ENCODE data around the gene MORC1.

The MORC1 gene

DNA sequence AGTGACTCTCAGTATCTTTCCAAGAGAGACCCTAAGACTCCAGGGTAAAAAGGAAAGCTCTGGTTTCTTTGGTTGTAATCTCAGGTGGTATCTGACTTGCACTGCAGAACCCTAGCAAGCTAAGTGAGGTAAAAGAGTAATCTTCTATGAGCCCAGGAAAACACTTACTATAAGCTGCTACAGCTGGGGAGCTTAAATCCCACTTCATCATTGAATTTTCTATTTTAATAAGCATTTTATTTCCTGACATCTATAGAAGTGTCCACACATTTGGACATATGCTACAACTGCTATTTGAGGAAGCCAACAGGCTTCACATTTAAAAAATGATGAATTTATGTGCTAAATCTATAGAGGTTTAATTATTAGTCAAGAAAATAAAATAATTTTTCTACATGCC, 91.1 kb downstream of the MORC1 start:
- DNase-seq (ENCODE audit: low read depth in 2 of 2) = no peak

DNA sequence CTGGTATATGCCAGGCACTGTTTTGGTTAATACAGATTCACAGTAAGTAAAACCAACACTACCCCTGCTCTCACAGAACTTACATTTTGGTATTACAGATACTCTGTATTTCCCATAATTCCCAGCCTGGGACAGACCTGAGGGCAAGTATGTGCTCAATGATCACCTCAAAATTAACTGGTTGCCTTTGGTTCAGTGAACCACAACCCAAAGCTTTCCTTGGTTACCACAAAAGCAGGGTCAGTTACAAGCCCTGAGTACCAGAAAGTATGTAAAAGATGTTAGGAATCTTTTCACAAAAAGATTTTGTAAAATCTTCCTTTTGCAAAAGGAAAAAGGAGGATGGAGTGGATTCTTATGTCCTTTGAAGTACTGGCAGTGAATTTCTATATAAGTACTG, 92.0 kb downstream of the MORC1 start:
- DNase-seq (ENCODE audit: low read depth in 2 of 2) = no peak

DNA sequence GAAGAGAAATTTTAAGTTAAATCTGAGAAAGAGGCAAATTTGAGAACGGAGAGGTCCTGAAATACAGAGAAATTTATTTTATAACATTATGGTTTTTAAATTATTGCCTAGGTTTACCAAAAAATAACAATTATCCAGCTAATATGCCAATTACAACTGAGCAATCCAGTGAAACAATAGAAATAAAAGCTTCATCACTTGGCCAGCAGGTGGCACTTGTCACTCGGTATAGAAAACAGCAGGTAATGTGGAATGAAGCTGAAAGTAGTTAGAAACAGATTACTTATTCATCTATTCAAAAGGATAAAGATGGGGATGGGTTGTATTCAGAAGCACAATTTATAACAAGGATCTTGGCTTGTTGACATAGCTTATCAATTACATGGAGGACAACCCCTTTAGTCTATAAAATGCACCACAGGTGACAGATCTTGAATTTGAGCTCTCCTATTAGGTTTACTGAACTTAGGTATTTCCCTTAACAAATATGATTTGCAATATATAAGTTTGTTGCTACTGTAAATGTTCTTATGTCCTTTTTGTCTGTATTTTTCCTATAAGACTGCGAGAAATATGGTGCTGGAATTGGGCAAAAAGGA, 94.2 kb downstream of the MORC1 start:
- peak; percentile 0 to 1 for DNase-seq (ENCODE audit: low read depth in 2 of 2)

DNA sequence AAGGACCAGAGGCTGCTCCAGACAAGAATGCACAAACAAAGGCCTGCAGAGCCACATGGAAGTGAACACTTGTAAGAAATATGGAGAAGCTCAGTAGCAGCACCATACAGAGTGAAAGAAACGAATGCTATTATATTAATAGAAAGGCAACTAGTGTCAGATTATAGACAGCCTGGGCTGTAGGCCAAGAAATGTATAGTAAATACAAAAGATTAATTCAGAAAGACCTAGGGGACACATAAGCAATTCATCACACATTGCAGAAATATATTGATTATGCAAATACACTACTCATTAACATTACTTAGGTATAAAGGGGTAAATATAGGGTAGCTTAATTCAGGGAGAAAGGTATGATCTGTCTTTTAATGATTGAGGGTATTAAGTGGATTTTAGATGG, 94.8 kb downstream of the MORC1 start:
- no peak for DNase-seq (ENCODE audit: low read depth in 2 of 2)

DNA sequence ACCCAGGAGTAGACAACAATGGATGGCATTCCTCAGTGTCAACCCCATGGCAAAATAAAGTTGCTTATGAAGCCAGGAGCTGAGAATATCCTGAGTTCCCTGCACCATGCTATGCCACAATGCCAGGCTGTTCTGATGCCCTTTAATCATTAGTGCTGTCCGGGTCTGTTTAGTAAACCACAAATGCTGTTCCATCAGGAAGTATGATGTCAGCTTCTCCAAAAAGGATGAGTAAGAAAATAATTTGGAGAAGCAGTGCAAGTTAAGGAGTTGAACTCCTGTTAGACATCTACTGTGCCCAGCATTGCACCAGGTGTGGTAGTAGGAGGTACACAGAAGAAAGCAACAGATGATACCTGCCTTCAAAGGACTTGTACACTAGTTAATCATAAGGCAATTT, 96.4 kb downstream of the MORC1 start:
- DNase-seq (ENCODE audit: low read depth in 2 of 2) = no peak

DNA sequence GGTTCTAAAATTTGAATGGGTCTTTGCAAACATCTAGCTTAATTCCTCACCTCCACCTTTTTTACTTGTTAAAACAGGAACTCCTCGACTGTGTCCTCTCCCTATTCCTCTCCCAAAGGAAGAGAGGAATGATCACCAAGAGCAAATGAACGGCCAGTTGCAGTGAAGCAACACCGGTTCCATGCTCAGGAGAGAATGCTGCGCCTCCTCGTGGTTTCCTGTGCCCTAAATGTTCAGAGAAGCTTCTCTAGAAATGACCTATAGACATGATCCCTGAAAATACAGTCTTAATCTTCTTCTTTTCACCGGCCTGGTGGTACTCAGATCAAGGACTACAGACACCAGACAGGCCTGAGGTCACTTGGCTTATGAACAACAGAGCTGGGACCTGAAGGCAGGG, 99.1 kb downstream of the MORC1 start:
- DNase-seq (ENCODE audit: low read depth in 2 of 2) = no peak

DNA sequence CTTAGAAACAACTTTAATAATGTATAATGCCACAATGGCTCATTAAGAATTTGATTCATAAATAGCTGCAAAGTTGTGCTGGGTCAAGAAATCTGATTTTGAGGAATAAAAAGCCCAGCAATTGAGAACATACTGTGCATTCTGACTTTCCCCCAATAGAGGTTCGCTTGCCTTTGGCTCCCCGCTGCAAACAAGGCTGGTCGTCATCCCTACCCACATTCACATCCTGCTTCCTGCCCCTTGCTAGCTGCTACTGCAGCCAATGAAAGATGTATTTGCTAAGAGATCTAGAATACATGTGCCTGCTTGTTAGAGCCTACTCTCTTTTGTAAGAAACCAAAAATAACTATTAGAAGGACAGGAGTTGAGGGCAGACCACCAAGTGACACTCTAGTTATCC, 112.5 kb downstream of the MORC1 start:
- DNase-seq (ENCODE audit: low read depth in 2 of 2) = no peak

DNA sequence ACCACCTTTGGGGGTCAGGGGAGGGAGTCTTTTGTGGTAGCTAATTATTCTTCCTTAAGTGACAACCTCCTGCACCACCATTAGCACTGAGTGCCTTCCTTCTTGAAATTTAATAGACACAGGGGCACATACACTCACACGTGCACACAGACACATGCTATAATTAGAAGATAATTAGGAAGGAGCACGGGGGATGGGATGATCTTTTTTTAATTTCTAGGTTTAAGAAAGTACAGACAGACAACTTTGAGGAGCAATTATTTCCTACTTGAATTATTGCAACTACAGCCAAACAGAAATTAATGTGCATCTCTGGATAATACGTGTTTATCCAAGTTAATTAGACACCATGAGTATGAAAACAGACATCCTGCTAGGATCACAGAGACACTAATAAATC, 119.5 kb downstream of the MORC1 start:
- no peak for DNase-seq (ENCODE audit: low read depth in 2 of 2)

DNA sequence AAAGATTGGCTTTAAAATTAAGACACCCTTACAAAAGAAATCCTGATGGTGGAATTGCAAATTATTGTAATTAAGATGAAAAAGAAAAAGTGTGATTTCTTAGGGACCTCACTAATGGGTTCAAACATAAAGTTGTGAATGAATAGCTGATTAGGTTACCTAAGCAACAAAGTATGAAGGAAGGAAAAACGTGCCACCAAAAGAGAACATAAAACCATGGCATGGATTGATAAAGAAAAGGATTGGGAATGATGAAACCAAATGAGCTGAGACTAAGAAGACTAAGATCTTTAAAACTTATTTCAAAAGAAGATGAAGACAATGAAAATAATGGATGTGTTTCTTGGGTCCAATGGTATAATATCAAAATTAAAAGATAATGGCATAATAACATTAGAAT, 132.1 kb downstream of the MORC1 start:
- no peak for DNase-seq (ENCODE audit: low read depth in 2 of 2)

DNA sequence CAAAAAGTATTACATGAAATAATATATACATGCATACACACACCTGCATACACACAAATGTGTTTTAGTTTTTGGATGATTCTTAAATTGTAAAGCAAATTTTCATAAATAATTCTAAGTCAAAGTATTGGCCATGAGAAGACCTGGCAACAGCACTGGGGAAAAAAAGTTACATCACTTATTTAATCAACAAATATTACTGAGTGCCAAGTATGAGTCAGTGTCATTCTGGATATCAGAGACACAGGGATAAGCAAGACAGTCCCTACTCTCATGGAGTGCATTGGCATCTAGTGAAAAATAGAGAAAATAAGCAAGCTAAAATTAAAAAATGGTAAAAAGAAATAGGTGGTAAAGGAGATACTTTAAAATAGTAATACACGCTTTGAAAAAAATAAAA, 134.9 kb downstream of the MORC1 start:
- DNase-seq (ENCODE audit: low read depth in 2 of 2) = no peak

DNA sequence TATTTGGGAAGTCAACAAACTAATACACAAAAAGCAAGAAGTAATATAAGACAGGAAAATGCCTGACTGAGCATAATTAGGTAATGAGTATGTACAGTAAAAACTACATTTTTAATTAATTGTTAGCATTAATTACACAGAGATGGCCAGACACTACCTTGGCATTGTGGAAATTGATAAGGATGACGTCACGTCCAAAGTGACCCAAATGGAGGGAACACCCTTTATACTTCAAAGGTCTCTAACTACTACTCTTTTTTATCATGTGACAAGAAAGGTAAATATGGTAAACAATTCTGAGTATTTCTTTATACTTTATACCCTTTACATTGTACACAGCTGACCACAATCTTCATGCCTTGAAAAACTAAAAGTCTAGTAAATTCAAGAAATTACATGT, 141.9 kb downstream of the MORC1 start:
- no peak for DNase-seq (ENCODE audit: low read depth in 2 of 2)

DNA sequence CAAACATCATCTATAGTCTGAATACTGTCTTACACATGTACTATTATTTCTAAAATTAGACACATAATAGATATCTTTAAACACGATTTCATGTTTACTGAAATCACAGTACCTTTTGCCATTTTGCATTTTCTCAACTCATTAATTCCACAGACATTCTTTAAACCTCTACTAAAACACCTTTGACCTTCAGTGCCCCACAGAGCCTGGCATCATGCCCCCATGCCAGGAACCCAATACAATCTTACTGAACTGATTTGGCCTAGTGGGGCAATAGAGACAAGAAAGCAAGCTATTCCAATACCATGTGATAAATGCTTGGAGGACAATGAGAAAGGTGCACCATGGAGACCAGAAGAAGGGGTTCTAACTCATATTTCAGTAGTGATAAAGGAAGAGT, 144.9 kb downstream of the MORC1 start:
- DNase-seq (ENCODE audit: low read depth in 2 of 2) = no peak

DNA sequence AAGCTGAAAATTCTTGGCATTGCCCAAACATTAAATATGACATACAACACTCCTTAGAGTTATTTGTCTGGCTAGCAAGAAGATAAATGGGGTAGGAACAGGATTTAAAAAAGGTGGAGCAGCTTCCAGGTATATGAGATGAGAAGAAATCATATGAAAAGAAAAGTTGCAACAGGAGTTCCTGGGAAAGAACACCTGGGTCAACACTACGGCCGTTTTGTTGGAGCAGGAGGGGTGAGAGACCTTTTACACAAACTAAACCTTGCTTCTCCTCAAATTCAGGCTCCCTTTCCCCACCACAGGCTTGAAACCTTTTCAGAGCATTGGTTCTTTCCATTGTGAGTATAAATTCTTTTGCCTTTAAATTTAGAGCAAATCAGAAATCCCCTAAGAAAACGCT, 145.5 kb downstream of the MORC1 start:
- DNase-seq (ENCODE audit: low read depth in 2 of 2) = no peak

DNA sequence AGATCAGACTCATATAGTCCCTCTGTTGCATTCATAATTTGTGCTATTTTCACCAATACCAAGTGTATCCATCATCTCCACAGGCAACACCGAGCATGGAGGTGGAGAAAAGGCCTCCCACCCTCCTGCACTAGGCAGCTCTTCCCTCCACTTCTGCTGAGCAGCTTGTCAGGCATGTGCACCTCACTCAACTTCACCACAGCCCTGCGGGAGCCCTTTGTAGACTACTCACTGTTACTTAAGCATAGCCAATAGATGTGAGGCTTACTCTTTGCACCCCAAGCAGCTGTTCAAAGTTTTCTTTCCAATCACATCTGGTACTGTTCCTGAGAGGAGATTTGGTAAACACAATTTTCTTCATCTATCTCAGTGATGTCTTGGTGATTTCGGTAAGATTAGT, 147.4 kb downstream of the MORC1 start:
- DNase-seq (ENCODE audit: low read depth in 2 of 2) = no peak

DNA sequence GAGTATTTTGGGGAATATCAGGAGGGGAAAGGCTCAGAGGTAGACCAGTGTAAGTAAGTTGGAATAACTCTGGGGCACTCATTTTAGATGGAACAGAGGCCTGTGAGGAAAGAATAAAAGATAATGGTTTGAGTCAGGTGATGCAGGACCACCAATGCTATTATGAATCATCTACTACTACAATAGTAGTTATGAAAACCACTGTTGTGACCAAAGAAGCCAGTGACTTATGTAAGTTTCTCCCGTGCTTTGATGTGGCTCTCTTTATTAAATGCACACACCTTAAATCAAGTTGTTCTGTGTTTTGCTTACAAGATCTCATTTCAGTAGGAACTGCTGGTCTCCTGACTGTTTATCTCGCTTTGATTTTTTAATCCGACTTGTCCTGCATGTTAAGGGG, 151.2 kb downstream of the MORC1 start:
- DNase-seq (ENCODE audit: low read depth in 2 of 2) = no peak

DNA sequence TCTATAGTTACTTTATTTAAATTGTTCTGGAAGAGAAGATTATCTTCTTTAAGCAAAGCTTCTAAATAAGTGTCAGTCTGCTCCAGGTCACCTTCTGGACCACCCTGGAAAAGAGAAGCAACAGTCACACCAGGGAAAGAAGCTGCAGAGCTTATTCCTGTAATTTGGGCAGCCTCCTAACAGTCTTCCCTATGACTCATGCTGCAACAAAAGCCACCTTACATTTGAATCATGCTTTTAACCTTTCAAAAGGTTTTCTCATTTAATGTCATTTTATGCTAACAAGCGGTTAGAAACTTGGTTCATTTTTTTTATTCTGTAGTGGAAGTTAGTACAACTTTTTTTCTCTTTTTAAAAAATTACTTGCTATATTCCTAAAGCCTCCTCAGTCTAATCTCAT, 158.9 kb downstream of the MORC1 start:
- DNase-seq (ENCODE audit: low read depth in 2 of 2) = no peak

DNA sequence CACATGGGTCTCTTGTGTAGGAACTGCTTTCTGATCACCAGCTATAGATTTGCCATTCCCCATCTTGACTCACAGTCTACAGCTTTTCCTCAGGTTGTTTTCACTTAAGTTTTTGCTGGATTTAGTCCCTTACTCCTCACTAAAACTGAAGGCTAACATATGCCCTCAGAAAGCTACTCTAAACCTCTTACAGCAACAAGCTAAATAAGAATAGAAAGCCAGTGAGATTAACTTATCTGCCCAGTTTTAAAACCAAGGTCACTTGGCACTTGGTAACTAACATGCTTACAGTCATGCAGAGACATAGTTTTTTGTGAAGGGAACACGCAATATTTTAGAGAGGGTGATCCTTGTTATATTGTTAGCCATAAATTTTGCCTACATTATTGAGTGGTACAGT, 164.2 kb downstream of the MORC1 start, which contains the start of gene GUCA1C:
GUCA1C (minus strand) TSS at position 180 of the 400 bp plus-strand sequence; CDS start at position 63, 117 bp downstream.
- DNase-seq (ENCODE audit: low read depth in 2 of 2) = no peak

DNA sequence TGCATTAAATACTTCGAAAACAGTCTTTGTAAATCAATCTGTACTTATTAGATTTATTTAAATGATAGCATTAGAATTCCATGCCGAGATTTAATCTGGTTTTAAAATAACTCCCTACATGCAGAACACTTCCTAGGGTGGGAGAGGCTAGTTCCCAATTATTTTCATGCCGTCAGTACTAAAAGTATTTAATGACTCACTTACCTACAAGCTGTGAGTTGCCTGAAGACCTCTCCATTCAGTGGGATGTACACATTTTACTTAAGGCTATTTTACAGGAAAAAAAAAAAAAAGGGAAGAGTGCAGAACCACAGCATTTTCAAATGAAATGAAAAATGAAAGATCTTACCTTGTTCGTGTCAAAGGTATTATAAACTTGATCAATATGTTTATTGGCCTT, 164.7 kb downstream of the MORC1 start:
- DNase-seq (ENCODE audit: low read depth in 2 of 2) = no peak

DNA sequence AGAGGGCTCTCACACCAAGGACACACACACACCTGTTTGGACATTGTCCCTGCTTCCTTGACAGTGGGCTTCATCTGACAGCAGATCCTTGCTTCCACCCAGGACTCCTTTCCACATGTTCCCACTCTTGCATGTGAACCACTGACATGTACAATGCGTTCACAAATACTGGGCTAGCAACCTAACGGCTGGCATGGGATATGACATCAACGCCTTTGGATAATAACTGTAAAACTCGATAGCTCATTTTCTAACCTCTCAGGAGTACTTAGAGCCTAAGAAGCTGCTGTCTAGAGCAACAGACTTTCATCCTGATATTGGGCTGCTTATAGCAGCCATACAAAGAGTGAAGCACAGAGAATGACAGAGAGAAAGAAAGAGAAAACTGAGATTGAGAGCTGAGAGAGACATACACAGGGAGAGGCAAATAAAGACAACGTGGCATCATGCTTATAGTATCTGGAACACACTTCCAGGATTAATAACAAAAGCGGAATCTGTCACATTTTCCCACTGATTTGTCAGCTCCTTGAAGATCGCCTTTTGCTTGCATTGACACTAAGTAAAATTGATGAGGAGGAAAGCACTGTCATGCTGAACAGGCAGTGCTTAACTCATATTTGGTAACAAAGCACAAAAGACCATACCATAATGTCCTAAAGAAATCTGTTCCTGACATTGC, 166.0 kb downstream of the MORC1 start:
- DNase-seq (ENCODE audit: low read depth in 2 of 2) = no peak

DNA sequence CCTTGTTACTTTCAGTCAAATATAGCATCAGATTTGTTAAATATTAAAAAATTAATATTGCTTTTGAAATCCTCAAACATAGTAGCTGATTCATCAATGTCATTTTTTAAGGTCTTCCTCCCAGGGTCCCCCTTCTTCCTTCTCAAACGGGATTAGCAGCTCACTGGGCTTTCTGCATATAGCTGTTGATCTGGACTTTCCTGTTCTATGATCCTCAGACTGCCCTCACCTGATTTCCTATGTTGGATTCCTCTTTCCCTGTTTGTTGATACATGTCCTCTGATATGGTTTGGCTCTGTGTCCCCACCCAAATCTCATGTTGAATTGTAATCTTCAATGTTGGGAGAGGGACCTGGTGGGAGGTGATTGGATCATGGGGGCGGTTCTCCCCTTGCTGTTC, 170.1 kb downstream of the MORC1 start:
- no peak for DNase-seq (ENCODE audit: low read depth in 2 of 2)

DNA sequence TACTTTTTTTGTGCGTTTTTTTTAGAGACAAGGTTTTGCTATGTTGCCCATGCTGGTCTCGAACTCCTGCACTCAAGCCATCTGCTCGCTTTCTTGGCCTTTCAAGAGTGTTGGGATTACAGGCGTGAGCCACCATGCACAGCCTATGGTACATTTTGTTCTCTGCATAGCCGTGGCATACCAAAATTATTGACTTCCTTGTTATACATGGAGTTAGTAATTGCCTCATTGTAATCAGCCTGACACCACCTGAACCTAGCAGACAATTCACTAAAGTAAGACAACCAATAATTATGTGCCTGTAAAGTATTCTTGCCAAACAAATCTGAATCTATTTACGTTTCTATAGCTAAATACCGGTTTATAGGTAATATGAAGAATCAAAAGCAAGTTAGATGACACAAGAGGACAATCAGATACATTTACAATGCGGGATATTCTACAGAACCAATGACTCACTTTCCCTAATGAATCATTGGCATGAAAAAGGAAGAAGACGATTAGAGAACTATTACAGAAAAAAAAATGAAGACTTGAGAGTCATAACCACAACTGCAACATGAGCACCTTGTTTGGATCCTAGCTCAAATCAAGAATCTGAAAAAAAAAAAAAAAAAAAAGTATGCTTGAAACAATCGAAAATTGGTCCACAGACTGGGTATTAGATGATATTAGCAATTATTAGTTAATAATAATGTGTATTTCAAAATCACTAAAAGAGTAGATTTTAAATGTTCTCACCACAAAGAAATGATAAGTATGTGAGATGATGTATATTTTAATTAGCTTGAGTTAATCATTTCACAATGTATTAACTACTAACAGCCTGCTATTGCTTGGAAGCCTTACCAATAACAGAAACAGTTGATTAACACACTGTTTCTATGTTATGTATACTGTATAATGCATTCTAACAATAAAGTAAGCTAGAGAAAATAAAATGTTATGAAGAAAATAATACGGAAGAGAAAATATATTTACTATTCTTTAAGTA, 171.3 kb downstream of the MORC1 start:
- peak; percentile 6 to 28 for DNase-seq (ENCODE audit: low read depth in 2 of 2)

DNA sequence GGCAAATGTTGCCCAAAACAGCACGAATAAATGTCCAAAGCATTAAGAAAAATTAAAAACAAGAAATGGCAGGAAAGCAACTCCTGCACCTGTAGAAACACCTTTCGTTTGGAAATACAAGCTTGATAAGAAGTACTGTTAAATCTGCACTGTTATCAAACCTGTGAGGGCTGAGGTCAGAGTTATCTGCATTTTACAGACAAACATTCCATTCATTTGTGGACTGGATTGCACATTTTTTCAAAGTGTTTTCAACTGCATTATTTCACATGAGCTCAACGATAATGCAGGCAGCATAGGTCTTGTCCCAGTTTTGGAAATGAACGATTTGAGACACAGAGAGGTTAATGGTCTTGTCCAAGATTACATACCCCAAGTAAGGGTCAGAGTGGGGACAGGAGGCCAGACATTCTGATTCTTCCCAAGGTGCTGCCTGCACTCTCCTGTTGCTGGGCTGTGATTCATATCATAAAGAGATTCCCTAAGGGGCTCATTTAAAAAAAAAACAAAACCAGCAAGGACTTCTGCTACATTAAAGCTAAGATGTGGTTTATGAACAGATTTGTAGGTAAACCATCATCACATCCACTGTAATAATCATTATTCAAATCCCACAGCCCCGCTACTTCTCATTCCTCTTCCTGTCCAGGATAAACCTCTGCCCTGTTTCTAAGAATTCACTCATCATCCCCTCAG, 177.2 kb downstream of the MORC1 start:
- DNase-seq (ENCODE audit: low read depth in 2 of 2) = no peak

All from fibroblast of skin of left biceps (primary cell).